OCI-LY3 (cell line): ENCODE results near the gene IMMP2L.
"Not testable (repeated sequence)": the region's sequence is repeated elsewhere in the genome, so short reads cannot be mapped to it uniquely, and the experiment has no call there.

Experiments used
- H2AFZ ChIP-seq: fragments of 200-600, 300-600 bp; shearing (Covaris generic); 2 replicates; pipeline ENCODE4 v1.6.0; 2014; ENCODE audit warnings: antibody characterized with exemption, low read depth, low read length
- H3K27ac ChIP-seq: fragments of 200-600, 300-600 bp; sonication (generic); 2 replicates; pipeline ENCODE4 v1.5.1; 2014; ENCODE audit warnings: mild to moderate bottlenecking, low read length, moderate library complexity, mixed read lengths
- H3K27me3 ChIP-seq: fragments of 200-600, 300-600 bp; sonication (generic); 2 replicates; pipeline ENCODE4 v1.6.1; 2014; ENCODE audit warnings: low read depth, low read length, mixed read lengths
- H3K36me3 ChIP-seq: fragments of 200-600, 300-600 bp; sonication (generic); replicated peaks from 2 replicates; pipeline ENCODE3; 2014; ENCODE audit warnings: low read depth, low read length, mixed read lengths
- H3K4me1 ChIP-seq: fragments of 300-600, 200-600 bp; sonication (generic); 2 replicates; pipeline ENCODE4 v1.6.1; 2014; ENCODE audit warnings: low read length, mixed read lengths
- H3K4me2 ChIP-seq: fragments of 200-600, 300-600 bp; sonication (generic); 2 replicates; pipeline ENCODE4 v1.6.1; 2014; ENCODE audit warnings: low read length, mixed read lengths
- H3K4me3 ChIP-seq: fragments of 300-600, 200-600 bp; sonication (generic); 2 replicates; pipeline ENCODE4 v1.5.1; 2014; ENCODE audit warnings: antibody characterized with exemption, mild to moderate bottlenecking, low read length, moderate library complexity
- H3K79me2 ChIP-seq: fragments of 300-600, 200-600 bp; shearing (Covaris generic); 2 replicates; pipeline ENCODE4 v1.6.1; 2014; ENCODE audit warnings: mild to moderate bottlenecking, low read length, mixed read lengths
- H3K9ac ChIP-seq: fragments of 300-600, 200-600 bp; shearing (Covaris generic); 2 replicates; pipeline ENCODE4 v1.6.0; 2014; ENCODE audit warnings: mild to moderate bottlenecking, low read length, moderate library complexity
- H3K9me3 ChIP-seq: fragments of 200-600, 300-600 bp; shearing (Covaris generic); 2 replicates; pipeline ENCODE4 v1.6.1; 2014; ENCODE audit warnings: low read length, mixed read lengths; ENCODE audit not compliant: insufficient read depth
- H4K20me1 ChIP-seq: fragments of 200-600, 300-600 bp; sonication (generic); 2 replicates; pipeline ENCODE4 v1.6.1; 2016; ENCODE audit warnings: low read length, mixed read lengths; ENCODE audit not compliant: insufficient read depth
- CTCF ChIP-seq: fragments of 200-600, 300-600 bp; sonication (generic); IDR thresholded peaks from 2 replicates; pipeline ENCODE4 v1.5.1; 2014; ENCODE audit warnings: antibody characterized with exemption, low read length, low read depth
- EZH2phosphoT487 ChIP-seq: fragments of 200-600 bp; shearing (Covaris generic); IDR thresholded peaks from 2 replicates; pipeline ENCODE4 v1.6.1; 2018; ENCODE audit warnings: antibody characterized with exemption, mixed run types, low read depth

IMMP2L gene

GRCh38 chr7:111473449-111474198, 88.7 kb downstream of the IMMP2L start:
- Histone ChIP-seq H3K79me2 (no peaks in the 10 kb centered on the region), H3K4me2 (no peak overlapping the region), H3K27ac (no peak overlapping the region), H3K4me1 (no peaks in the 10 kb centered on the region), H3K9ac (no peak overlapping the region), H4K20me1 (no peaks in the 10 kb centered on the region), H3K27me3 (no peaks in the 10 kb centered on the region), H3K36me3 (no peaks in the 10 kb centered on the region), H3K4me3 (no peak overlapping the region), H3K9me3 (peaks cover 4% of the 10 kb centered on the region; the same call in 1 of the 2 replicates), H2AFZ (no peak overlapping the region)
- no peak for TF ChIP-seq EZH2phosphoT487
- no peak for TF ChIP-seq CTCF

- no peaks in the 10 kb centered on the region for H4K20me1 ChIP-seq
- no peaks in the 10 kb centered on the region for H3K27me3 ChIP-seq
- H3K9ac ChIP-seq = no peak overlapping the region
- peaks cover 4% of the 10 kb centered on the region; the same call in 1 of the 2 replicates for H3K9me3 ChIP-seq
- H3K36me3 ChIP-seq = no peaks in the 10 kb centered on the region
- no peaks in the 10 kb centered on the region for H3K79me2 ChIP-seq
- no peaks in the 10 kb centered on the region for H3K4me1 ChIP-seq
- no peak overlapping the region for H3K4me2 ChIP-seq
- H3K27ac ChIP-seq = no peak overlapping the region
- no peak overlapping the region for H3K4me3 ChIP-seq
- TF ChIP-seq EZH2phosphoT487 = no peak
- no peak for TF ChIP-seq CTCF
- H2AFZ ChIP-seq = no peak overlapping the region
These were observed 91.3 kb downstream of the IMMP2L start for GRCh38 chr7:111470998-111471397.

GRCh38 chr7:111469894-111470293, 92.4 kb downstream of the IMMP2L start:
- H3K79me2 ChIP-seq, H3K9me3 ChIP-seq, H3K4me3 ChIP-seq, H3K27me3 ChIP-seq, H3K36me3 ChIP-seq, H3K27ac ChIP-seq, H3K4me2 ChIP-seq, H4K20me1 ChIP-seq, H2AFZ ChIP-seq, H3K9ac ChIP-seq, H3K4me1 ChIP-seq: not testable (repeated sequence)

- H3K4me3 ChIP-seq, H3K36me3 ChIP-seq, H3K9ac ChIP-seq, H2AFZ ChIP-seq, H3K9me3 ChIP-seq, H3K4me1 ChIP-seq, H3K27me3 ChIP-seq, H4K20me1 ChIP-seq, H3K79me2 ChIP-seq, H3K27ac ChIP-seq, H3K4me2 ChIP-seq: not testable (repeated sequence)
These were observed 96.5 kb downstream of the IMMP2L start for GRCh38 chr7:111465774-111466173.

- Histone ChIP-seq H3K4me1 (no peaks in the 10 kb centered on the region), H3K9me3 (no peaks in the 10 kb centered on the region), H3K9ac (no peak overlapping the region), H3K36me3 (no peaks in the 10 kb centered on the region), H3K27ac (no peak overlapping the region), H3K27me3 (no peaks in the 10 kb centered on the region), H3K4me3 (no peak overlapping the region), H4K20me1 (no peaks in the 10 kb centered on the region), H2AFZ (no peak overlapping the region), H3K4me2 (no peak overlapping the region), H3K79me2 (no peaks in the 10 kb centered on the region)
- TF ChIP-seq EZH2phosphoT487 (no peak), CTCF (no peak)
These were observed 101.6 kb downstream of the IMMP2L start for GRCh38 chr7:111460695-111461094.
